ENCODE measurements around the gene SP1. TPM values are rescaled to one million over a fixed set of nuclear protein-coding genes. Genes with fewer than 3 reads are reported as not detected.

The SP1 gene
- total and polyA plus RNA-seq, 9 of the 15 experiments (the other 6 are each of a cell fraction or from before 2014, with no cell fraction given): 8.0 to 65.5 (median 41.6) TPM

GRCh38 chr12:53333845-53334244 lies 46.1 kb upstream of the SP1 start (continued):
- TF ChIP-seq ZNF146 (CRISPR knock-in tag; IDR thresholded peaks at IDR 0.05; ENCODE audit: unreplicated experiment) (no peak), ETV1 (tag; conservative IDR thresholded peaks at IDR 0.05; ENCODE audit: low read depth) (no peak)

DNA sequence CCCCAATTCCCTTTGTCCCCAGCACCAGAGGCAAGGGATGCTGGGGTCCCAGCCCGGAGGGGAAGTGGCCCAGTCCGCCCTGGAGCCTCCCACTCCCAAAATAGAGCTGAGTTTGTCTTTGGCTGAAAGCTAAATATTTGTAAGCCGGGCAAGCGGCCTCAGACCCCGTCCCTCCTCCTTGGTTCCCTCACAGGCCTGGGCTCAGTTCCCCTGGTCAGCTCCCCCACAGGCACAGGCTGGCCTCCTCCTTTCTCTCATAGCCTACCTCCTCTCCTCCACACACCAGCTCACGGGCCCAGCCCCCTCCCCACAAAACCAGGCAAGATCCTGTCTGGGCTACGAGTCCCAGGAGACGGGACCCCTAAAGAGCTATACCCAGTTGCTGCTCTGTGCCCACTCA lies 45.2 kb upstream of the SP1 start:
- Histone ChIP-seq H3K9ac (ENCODE audit: insufficient read depth in 1 of 2, low read depth in 2 of 2, low read length in 2 of 2) (peak overlapping the region in 1 of 2 experiments; percentile 48; a peak in 2 of 4 replicates), H3K79me2 (ENCODE audit: control insufficient read depth, insufficient read depth, low read length) (no peaks in the 10 kb centered on the region), H3K4me2 (ENCODE audit: insufficient read depth, low read length) (no peak overlapping the region), H3K9me1 (ENCODE audit: control insufficient read depth, insufficient read depth, low read length) (no peaks in the 10 kb centered on the region), H3K36me3 (ENCODE audit: control insufficient read depth, insufficient read depth, low read length) (no peaks in the 10 kb centered on the region), H3K9me3 (replicated peaks; ENCODE audit: control insufficient read depth, insufficient read depth, low read depth, low read length) (no peaks in the 10 kb centered on the region), H2AFZ (ENCODE audit: low read depth, low read length) (no peak overlapping the region), H3K27ac (ENCODE audit: extremely low read depth, low read depth, low read length) (no peak overlapping the region), H3K4me3 (no peak overlapping the region), H3K4me1 (replicated peaks in 1 of 2; ENCODE audit: control insufficient read depth in 2 of 2, insufficient read depth in 2 of 2, low read length in 2 of 2) (peaks cover 17 to 31% of the 10 kb centered on the region in 2 experiments), H3K27me3 (ENCODE audit: control insufficient read depth in 2 of 2, insufficient read depth in 2 of 2, low read length in 2 of 2) (no peaks in the 10 kb centered on the region), H4K20me1 (replicated peaks; ENCODE audit: control insufficient read depth, insufficient read depth, low read length) (no peaks in the 10 kb centered on the region)
- in situ Hi-C loops (cut with MboI) (no loop called here), intact Hi-C loops (cut with micrococcal nuclease) (no loop called here)
- 65% methylated on average over 5 of the region's 8 CpGs for WGBS (ENCODE audit: insufficient coverage, low coverage, missing lambda C conversion rate)
- no peak for FAIRE-seq
- BruUV-seq (replicated peaks): no TSS peak
- ATAC-seq: no peak
- TF ChIP-seq ZBTB7A (IDR thresholded peaks at IDR 0.05; ENCODE audit: borderline replicate concordance, control insufficient read depth, low read depth, low read length) (0 out of 2 replicates have a peak, but pooled peaks have one; percentile 30), BRCA1 (IDR thresholded peaks at IDR 0.05) (no peak), BRCA1 (CRISPR knock-in tag; IDR thresholded peaks at IDR 0.05) (no peak)
- no peak for DNase-seq (ENCODE audit: extremely low read depth in 1 of 4, low spot score in 3 of 4)
- CTCF ChIA-PET (ENCODE audit: low intra/inter-chr PET ratio): interaction anchor here (0.6 kb wide), 1 partner anchor 9 kb away, joined by 4 read pairs; no protein-coding TSS in a partner anchor
- POLR2A ChIA-PET: interaction anchor here (0.6 to 2.0 kb wide), 6 partner anchors 9 to 176 kb away, joined by 3 to 12 read pairs (median 4); partner anchors contain the start of genes AAAS and TARBP2
